Loucy (cell line): Measurements from ENCODE around the gene MZB1.

Source experiments
- CTCF ChIP-seq: fragments of 200-600 bp; sonication (generic); conservative IDR thresholded peaks from 2 replicates; pipeline ENCODE4 v1.5.1; 2014; ENCODE audit warnings: mild to moderate bottlenecking, antibody characterized with exemption, low read length
- EZH2phosphoT487 ChIP-seq: fragments of 200-600 bp; IDR thresholded peaks from 2 replicates; pipeline ENCODE4 v1.6.1; 2018; ENCODE audit warnings: antibody characterized with exemption, mild to moderate bottlenecking, moderate library complexity, borderline replicate concordance

GRCh38 chr5:139401546-139401945 lies 11.8 kb upstream of the MZB1 start:
- no peak for TF ChIP-seq CTCF
- no peak for TF ChIP-seq EZH2phosphoT487
